Neuronal stem cell (in vitro differentiated cells): ENCODE data around the gene PCBP4. TPM values are rescaled to one million over a fixed set of nuclear protein-coding genes. Genes with fewer than 3 reads are reported as not detected.

Source experiments
- DNase-seq: peaks from one replicate; pipeline ENCODE4 v3.0.0-alpha.2; 2013; ENCODE audit warnings: low spot score
- H2AFZ ChIP-seq: one replicate; pipeline ENCODE4 v1.6.1; 2013; ENCODE audit warnings: mild to moderate bottlenecking, low read length, inconsistent platforms
- H2AK5ac ChIP-seq: 2 replicates; pipeline ENCODE4 v1.6.1; 2013; ENCODE audit warnings: low read depth, mild to moderate bottlenecking, inconsistent platforms, low read length, moderate library complexity, mixed read lengths
- H2BK120ac ChIP-seq: 2 replicates; pipeline ENCODE4 v1.6.1; 2013; ENCODE audit warnings: low read depth, mild to moderate bottlenecking, inconsistent platforms, low read length, moderate library complexity, mixed read lengths
- H2BK12ac ChIP-seq: one replicate; pipeline ENCODE4 v1.6.1; 2013; ENCODE audit warnings: low read length, inconsistent platforms
- H2BK15ac ChIP-seq: 2 replicates; pipeline ENCODE4 v1.6.1; 2013; ENCODE audit warnings: mild to moderate bottlenecking, low read length, inconsistent platforms, mixed read lengths
- H2BK5ac ChIP-seq: one replicate; pipeline ENCODE4 v1.6.1; 2013; ENCODE audit warnings: inconsistent platforms, mild to moderate bottlenecking, low read length, moderate library complexity
- H3K14ac ChIP-seq: one replicate; pipeline ENCODE4 v1.6.1; 2013; ENCODE audit warnings: low read length, inconsistent platforms
- H3K18ac ChIP-seq: 2 replicates; pipeline ENCODE4 v1.6.1; 2013; ENCODE audit warnings: low read length, inconsistent platforms
- H3K23ac ChIP-seq: 2 replicates; pipeline ENCODE4 v1.6.1; 2013; ENCODE audit warnings: low read depth, mild to moderate bottlenecking, mixed read lengths, low read length, inconsistent platforms; ENCODE audit not compliant: poor library complexity
- H3K27ac ChIP-seq: replicated peaks from 3 replicates; pipeline ENCODE4 v1.5.1; 2013; ENCODE audit warnings: low read length, inconsistent platforms
- H3K27me3 ChIP-seq, 3 experiments: 2 replicates each; pipeline ENCODE4 v1.6.1; 2013; ENCODE audit warnings: low read length in 3 of 3, mild to moderate bottlenecking in 2 of 3, inconsistent platforms in 1 of 3, low read depth in 1 of 3, mixed read lengths in 1 of 3, moderate library complexity in 1 of 3; ENCODE audit not compliant: control insufficient read depth in 3 of 3, insufficient read depth in 3 of 3
- H3K36me3 ChIP-seq, 2 donors: replicated peaks in 1 of 2; 2 replicates each; pipeline ENCODE4 v1.6.1; 2013; ENCODE audit warnings: low read length in 2 of 2; ENCODE audit not compliant: control insufficient read depth in 2 of 2, insufficient read depth in 2 of 2
- H3K4ac ChIP-seq: 2 replicates; pipeline ENCODE4 v1.6.1; 2013; ENCODE audit warnings: inconsistent platforms, mild to moderate bottlenecking, low read length, moderate library complexity
- H3K4me1 ChIP-seq, 2 donors: 1 replicate in 1 of 2; 2 replicates in 1 of 2; pipeline ENCODE4 v1.6.1; 2013; ENCODE audit warnings: low read length in 2 of 2, low read depth in 1 of 2; ENCODE audit not compliant: control insufficient read depth in 2 of 2, insufficient read depth in 1 of 2
- H3K4me2 ChIP-seq: one replicate; pipeline ENCODE4 v1.6.1; 2013; ENCODE audit warnings: mild to moderate bottlenecking, low read length, inconsistent platforms; ENCODE audit not compliant: insufficient read depth, poor library complexity, severe bottlenecking
- H3K4me3 ChIP-seq, 2 donors: 2 replicates each; pipeline ENCODE4 v1.5.1; 2013; ENCODE audit warnings: low read length in 2 of 2, mild to moderate bottlenecking in 2 of 2, inconsistent platforms in 1 of 2, moderate library complexity in 1 of 2
- H3K79me1 ChIP-seq: one replicate; pipeline ENCODE4 v1.6.1; 2013; ENCODE audit warnings: low read depth, mild to moderate bottlenecking, inconsistent platforms, low read length, moderate library complexity
- H3K9ac ChIP-seq: one replicate; pipeline ENCODE4 v1.6.1; 2013; ENCODE audit warnings: mild to moderate bottlenecking, low read depth, low read length, inconsistent platforms; ENCODE audit not compliant: poor library complexity
- H3K9me3 ChIP-seq, 2 donors: replicated peaks in 1 of 2; 2 replicates each; pipeline versions ENCODE3 to v1.6.1; 2013; ENCODE audit warnings: low read length in 2 of 2, mild to moderate bottlenecking in 2 of 2, inconsistent platforms in 1 of 2, low read depth in 1 of 2, mixed read lengths in 1 of 2, moderate library complexity in 1 of 2; ENCODE audit not compliant: control insufficient read depth in 2 of 2, insufficient read depth in 1 of 2
- H4K8ac ChIP-seq: one replicate; pipeline ENCODE4 v1.6.1; 2013; ENCODE audit warnings: low read depth, mild to moderate bottlenecking, inconsistent platforms, low read length, moderate library complexity
- H4K91ac ChIP-seq: one replicate; pipeline ENCODE4 v1.6.1; 2013; ENCODE audit warnings: low read length, low read depth, mild to moderate bottlenecking, inconsistent platforms; ENCODE audit not compliant: poor library complexity
- WGBS, 2 donors: extraction: QIAGEN DNeasy Blood & Tissue Kit; methylation state at CpG; one replicate each; pipeline ENCODE4 v1.1.7; 2013; ENCODE audit warnings: missing lambda C conversion rate in 2 of 2, mixed read lengths in 1 of 2; ENCODE audit not compliant: insufficient read length in 2 of 2, insufficient replicate concordance in 1 of 2; ENCODE audit errors: extremely low coverage in 2 of 2; 5-methylcytosine and 5-hydroxymethylcytosine counted together
- small RNA-seq: library from polyadenylated mRNA; stranded (forward); fragments of <200 nt; extraction: miRNeasy Mini kit (QIAGEN cat#:217004); gene quantifications from one replicate; pipeline ENCODE3, GENCODE V24; 2013; ENCODE audit not compliant: insufficient read depth

Gene PCBP4

GRCh38 chr3:51921081-51921578 lies 46.1 kb downstream of the PCBP4 start:
- no peak overlapping the region for H4K91ac ChIP-seq
- H2BK5ac ChIP-seq: no peak overlapping the region
- H3K18ac ChIP-seq: no peak overlapping the region
- H3K14ac ChIP-seq: no peak overlapping the region
- H3K9ac ChIP-seq: no peak overlapping the region
- H4K8ac ChIP-seq: no peak overlapping the region
- no peaks in the 10 kb centered on the region for H3K36me3 ChIP-seq
- no peak overlapping the region for H2BK15ac ChIP-seq
- no peak overlapping the region for H2AK5ac ChIP-seq
- no peak for DNase-seq
- H3K9me3 ChIP-seq: no peaks in the 10 kb centered on the region
- no peak overlapping the region for H2BK120ac ChIP-seq
- H3K4me1 ChIP-seq: no peaks in the 10 kb centered on the region
- WGBS, 2 donors: no CpG with 5 or more reads among the region's 11 CpGs
- no peaks in the 10 kb centered on the region for H3K79me1 ChIP-seq
- no peak overlapping the region for H3K23ac ChIP-seq
- no peak overlapping the region for H2BK12ac ChIP-seq
- H3K27ac ChIP-seq: no peak overlapping the region
- no peak overlapping the region for H3K4ac ChIP-seq
- no peak overlapping the region for H3K4me2 ChIP-seq
- no peak overlapping the region for H3K4me3 ChIP-seq
- H2AFZ ChIP-seq: no peak overlapping the region
- no peaks in the 10 kb centered on the region for H3K27me3 ChIP-seq

- Histone ChIP-seq H2BK15ac (no peak overlapping the region), H3K36me3 (no peaks in the 10 kb centered on the region), H3K9ac (no peak overlapping the region), H3K4me3 (no peak overlapping the region), H3K9me3 (no peaks in the 10 kb centered on the region), H4K8ac (no peak overlapping the region), H2BK120ac (no peak overlapping the region), H2BK5ac (no peak overlapping the region), H3K4ac (no peak overlapping the region), H3K79me1 (no peaks in the 10 kb centered on the region), H4K91ac (no peak overlapping the region), H2AFZ (no peak overlapping the region), H2BK12ac (no peak overlapping the region), H2AK5ac (no peak overlapping the region), H3K27me3 (no peaks in the 10 kb centered on the region), H3K27ac (no peak overlapping the region), H3K4me2 (no peak overlapping the region), H3K4me1 (no peaks in the 10 kb centered on the region), H3K14ac (no peak overlapping the region), H3K23ac (no peak overlapping the region), H3K18ac (no peak overlapping the region)
- DNase-seq: no peak
- no CpG with 5 or more reads among the region's 5 CpGs for WGBS, 2 donors
These were observed 50.8 kb downstream of the PCBP4 start for GRCh38 chr3:51916418-51916817.

- Histone ChIP-seq H3K27me3 (no peaks in the 10 kb centered on the region), H3K4me3 (no peak overlapping the region), H4K8ac (no peak overlapping the region), H3K18ac (no peak overlapping the region), H3K27ac (no peak overlapping the region), H2BK15ac (no peak overlapping the region), H3K79me1 (no peaks in the 10 kb centered on the region), H3K4me2 (no peak overlapping the region), H2BK12ac (no peak overlapping the region), H2BK120ac (no peak overlapping the region), H3K36me3 (no peaks in the 10 kb centered on the region), H3K4ac (no peak overlapping the region), H2BK5ac (no peak overlapping the region), H3K4me1 (no peaks in the 10 kb centered on the region), H3K9me3 (peaks cover 0 to 4% of the 10 kb centered on the region in 2 donors), H2AK5ac (no peak overlapping the region), H3K14ac (no peak overlapping the region), H2AFZ (no peak overlapping the region), H4K91ac (no peak overlapping the region), H3K9ac (no peak overlapping the region), H3K23ac (no peak overlapping the region)
- DNase-seq: no peak
- WGBS, 2 donors: no CpG with 5 or more reads among the region's 4 CpGs
These were observed 59.2 kb downstream of the PCBP4 start for GRCh38 chr3:51908026-51908425.

Small RNAs within 50 kb of the gene (small RNA-seq; reads per million reads assigned to genes)
- not detected for gene AC115284.1
